Effector memory CD4-positive, alpha-beta T cell (primary cell): ENCODE data around the gene RNASEH1.
"Not testable (repeated sequence)": the region's sequence is repeated elsewhere in the genome, so short reads cannot be mapped to it uniquely, and the experiment has no call there.

ENCODE experiments used
- DNase-seq, 3 donors: peaks; one replicate each; pipeline ENCODE4 v3.0.0-alpha.2; 2020
- H3K27ac ChIP-seq: 2 replicates; pipeline ENCODE4 v1.7.0; 2013; ENCODE audit warnings: mild to moderate bottlenecking, low read length, moderate library complexity; ENCODE audit not compliant: insufficient read depth, poor library complexity, severe bottlenecking
- H3K27me3 ChIP-seq: replicated peaks from 2 replicates; pipeline ENCODE4 v1.7.0; 2013; ENCODE audit warnings: mild to moderate bottlenecking, low read length; ENCODE audit not compliant: insufficient read depth, control insufficient read depth, poor library complexity, severe bottlenecking
- H3K36me3 ChIP-seq: 2 replicates; pipeline ENCODE4 v1.7.0; 2013; ENCODE audit warnings: mild to moderate bottlenecking, low read length, moderate library complexity; ENCODE audit not compliant: control insufficient read depth, insufficient read depth
- H3K4me1 ChIP-seq: 2 replicates; pipeline ENCODE4 v1.7.0; 2013; ENCODE audit warnings: low read length, mild to moderate bottlenecking; ENCODE audit not compliant: control insufficient read depth, insufficient read depth, poor library complexity, severe bottlenecking
- H3K4me3 ChIP-seq: 2 replicates; pipeline ENCODE4 v1.7.0; 2013; ENCODE audit warnings: low read length, low read depth, mild to moderate bottlenecking; ENCODE audit not compliant: insufficient read depth, poor library complexity, severe bottlenecking
- H3K9me3 ChIP-seq: 2 replicates; pipeline ENCODE4 v1.7.0; 2013; ENCODE audit warnings: mild to moderate bottlenecking, low read length, moderate library complexity; ENCODE audit not compliant: control insufficient read depth

Gene RNASEH1

GRCh38 chr2:3519255-3520205 lies 38.6 kb downstream of the RNASEH1 start, which contains the start of gene ADI1:
TSS of gene ADI1 (minus strand) at chr2:3519531. CDS start at chr2:3519487, 44 bp downstream.
- Histone ChIP-seq H3K36me3 (no peaks in the 10 kb centered on the region), H3K4me3 (peak within 1 kb of the TSS; percentile 87), H3K9me3 (peaks cover 4% of the 10 kb centered on the region), H3K27ac (peak within 1 kb of the TSS; percentile 97), H3K4me1 (peaks cover 6% of the 10 kb centered on the region), H3K27me3 (no peaks in the 10 kb centered on the region)
- DNase-seq, result peak; percentile 59 to 68 (median 62)

GRCh38 chr2:3518496-3519254 lies 39.5 kb downstream of the RNASEH1 start:
- H3K36me3 ChIP-seq, result no peaks in the 10 kb centered on the region
- no peaks in the 10 kb centered on the region for H3K27me3 ChIP-seq
- peak overlapping the region; percentile 87 for H3K4me3 ChIP-seq
- H3K4me1 ChIP-seq, result peaks cover 6% of the 10 kb centered on the region
- peak overlapping the region; percentile 97 for H3K27ac ChIP-seq
- DNase-seq, result peak; percentile 96 to 99 (median 97)
- peaks cover 4% of the 10 kb centered on the region for H3K9me3 ChIP-seq

- peak overlapping the region; percentile 97 for H3K27ac ChIP-seq
- H3K36me3 ChIP-seq, result peaks cover 4% of the 10 kb centered on the region
- H3K27me3 ChIP-seq, result no peaks in the 10 kb centered on the region
- peak overlapping the region; percentile 87 for H3K4me3 ChIP-seq
- DNase-seq, result no peak
- peaks cover 6% of the 10 kb centered on the region for H3K4me1 ChIP-seq
- peaks cover 4% of the 10 kb centered on the region for H3K9me3 ChIP-seq
These were observed 40.1 kb downstream of the RNASEH1 start for GRCh38 chr2:3517948-3518495.

- peaks cover 4% of the 10 kb centered on the region for H3K9me3 ChIP-seq
- peaks cover 16% of the 10 kb centered on the region for H3K36me3 ChIP-seq
These were observed 41.3 kb downstream of the RNASEH1 start for GRCh38 chr2:3516831-3517230.

GRCh38 chr2:3515438-3515837 lies 42.7 kb downstream of the RNASEH1 start:
- not testable (repeated sequence) for H3K4me1 ChIP-seq, H3K9me3 ChIP-seq, H3K27me3 ChIP-seq, H3K27ac ChIP-seq, H3K4me3 ChIP-seq, DNase-seq
- peaks cover 30% of the 10 kb centered on the region for H3K36me3 ChIP-seq

More at GRCh38 chr2:3516831-3517230, 41.3 kb downstream of the RNASEH1 start:
- no peak for DNase-seq
- H3K4me1 ChIP-seq, result peaks cover 6% of the 10 kb centered on the region
- H3K27me3 ChIP-seq, result no peaks in the 10 kb centered on the region
- H3K4me3 ChIP-seq, result no peak overlapping the region
- H3K27ac ChIP-seq, result no peak overlapping the region

GRCh38 chr2:3513026-3513810 lies 44.9 kb downstream of the RNASEH1 start:
- Histone ChIP-seq H3K27me3 (no peaks in the 10 kb centered on the region), H3K9me3 (peaks cover 4% of the 10 kb centered on the region), H3K4me1 (no peaks in the 10 kb centered on the region), H3K27ac (no peak overlapping the region), H3K36me3 (peaks cover 37% of the 10 kb centered on the region), H3K4me3 (no peak overlapping the region)
- DNase-seq, result no peak

- H3K27me3 ChIP-seq, result no peaks in the 10 kb centered on the region
- H3K36me3 ChIP-seq, result peaks cover 39% of the 10 kb centered on the region
- H3K9me3 ChIP-seq, result peaks cover 4% of the 10 kb centered on the region
- DNase-seq, result no peak
- H3K4me1 ChIP-seq, result no peaks in the 10 kb centered on the region
- no peak overlapping the region for H3K4me3 ChIP-seq
- no peak overlapping the region for H3K27ac ChIP-seq
These were observed 46.0 kb downstream of the RNASEH1 start for GRCh38 chr2:3512086-3512485.

- no peak for DNase-seq
- Histone ChIP-seq H3K9me3 (no peaks in the 10 kb centered on the region), H3K4me3 (no peak overlapping the region), H3K36me3 (peaks cover 28% of the 10 kb centered on the region), H3K27ac (no peak overlapping the region), H3K4me1 (no peaks in the 10 kb centered on the region), H3K27me3 (no peaks in the 10 kb centered on the region)
These were observed 52.4 kb downstream of the RNASEH1 start for GRCh38 chr2:3505771-3506170.

- no peaks in the 10 kb centered on the region for H3K4me1 ChIP-seq
- H3K27ac ChIP-seq, result no peak overlapping the region
- peaks cover 32% of the 10 kb centered on the region for H3K36me3 ChIP-seq
- H3K9me3 ChIP-seq, result no peaks in the 10 kb centered on the region
- no peak for DNase-seq
- no peaks in the 10 kb centered on the region for H3K27me3 ChIP-seq
- no peak overlapping the region for H3K4me3 ChIP-seq
These were observed 53.4 kb downstream of the RNASEH1 start for GRCh38 chr2:3504741-3505140.
